T-helper 1 cell treated with Interleukin-12 subunit alpha and Interleukin-12 subunit beta and Interleukin-4 antibody, amounts not matched to agents 30 ng/mL and 1 ng/mL, for 36 hours (primary cell): Measurements from ENCODE around the gene CETP. TPM values are rescaled to one million over a fixed set of nuclear protein-coding genes. Genes with fewer than 3 reads are reported as not detected.

Experiments used
- total RNA-seq: library from RNA; stranded (reverse); gene quantifications from 2 replicates; pipeline ENCODE4 v1.2.3, GENCODE V29; 2022

CETP gene
- total RNA-seq, 1 donor from 2014 or later = not detected

Other genes starting within 250 kb of the CETP start
- gene NUP93, start 231.8 kb upstream of the CETP start, total RNA-seq = 102 and 107 TPM in 2 replicates
- not detected in 2 replicates for gene SLC12A3, start 96.7 kb upstream of the CETP start, total RNA-seq
- 194 and 216 TPM in 2 replicates for gene HERPUD1, start 29.8 kb upstream of the CETP start, total RNA-seq
- gene NLRC5, start 27.6 kb downstream of the CETP start, total RNA-seq = 385 and 398 TPM in 2 replicates
- 5.8 and 6.6 TPM in 2 replicates for gene CPNE2, start 130.6 kb downstream of the CETP start, total RNA-seq
- 115 and 135 TPM in 2 replicates for gene PSME3IP1, start 224.1 kb downstream of the CETP start, total RNA-seq
- gene RSPRY1, start 224.4 kb downstream of the CETP start, total RNA-seq = 38.3 TPM in 2 replicates